HEK293 (cell line): Measurements from ENCODE around the gene ACSS2.
A peak's percentile ranks its signal among the peaks of the same experiment; 100 is the strongest.

Experiments
- FEZF1 ChIP-seq: fragments of 450-650 bp; formaldehyde crosslinking; IDR thresholded peaks from 2 replicates; pipeline ENCODE4 v1.5.1; 2016; ENCODE audit warnings: missing biosample characterization, missing genetic modification characterization
- HOXD13 ChIP-seq: sonication (generic); formaldehyde crosslinking; IDR thresholded peaks from 2 replicates; pipeline ENCODE4 v1.8.0; 2022; ENCODE audit warnings: missing genetic modification reagents, borderline replicate concordance
- OSR2 ChIP-seq: fragments of 450-650 bp; formaldehyde crosslinking; IDR thresholded peaks from 2 replicates; pipeline ENCODE4 v1.5.1; 2016; ENCODE audit warnings: missing biosample characterization, missing genetic modification characterization
- PRDM10 ChIP-seq: fragments of 450-650 bp; formaldehyde crosslinking; IDR thresholded peaks from 2 replicates; pipeline ENCODE4 v1.5.1; 2016; ENCODE audit warnings: missing biosample characterization, missing genetic modification characterization
- PRDM2 ChIP-seq: fragments of 450-650 bp; formaldehyde crosslinking; IDR thresholded peaks from 2 replicates; pipeline ENCODE4 v1.5.1; 2016; ENCODE audit warnings: missing biosample characterization, missing genetic modification characterization, borderline replicate concordance
- REST ChIP-seq: fragments of 450-650 bp; formaldehyde crosslinking; IDR thresholded peaks from 2 replicates; pipeline ENCODE4 v1.5.1; 2016; ENCODE audit warnings: missing biosample characterization, missing genetic modification characterization
- TCF7L2 ChIP-seq: IDR thresholded peaks from 2 replicates; pipeline ENCODE4 v1.6.1; 2011; ENCODE audit warnings: low read depth, mild to moderate bottlenecking, inconsistent platforms, low read length, moderate library complexity, borderline replicate concordance
- YY2 ChIP-seq: fragments of 450-650 bp; formaldehyde crosslinking; IDR thresholded peaks from 2 replicates; pipeline ENCODE4 v1.5.1; 2016; ENCODE audit warnings: missing biosample characterization, missing genetic modification characterization
- ZBTB48 ChIP-seq: fragments of 450-650 bp; formaldehyde crosslinking; IDR thresholded peaks from 2 replicates; pipeline ENCODE4 v1.5.1; 2016; ENCODE audit warnings: missing biosample characterization, missing genetic modification characterization
- ZBTB8A ChIP-seq: fragments of 450-650 bp; formaldehyde crosslinking; IDR thresholded peaks from 2 replicates; pipeline ENCODE4 v1.5.1; 2016; ENCODE audit warnings: missing biosample characterization, missing genetic modification characterization
- ZNF133 ChIP-seq: fragments of 450-650 bp; formaldehyde crosslinking; IDR thresholded peaks from 2 replicates; pipeline ENCODE4 v1.5.1; 2016; ENCODE audit warnings: missing biosample characterization, missing genetic modification characterization
- ZNF146 ChIP-seq: fragments of 450-650 bp; formaldehyde crosslinking; IDR thresholded peaks from 2 replicates; pipeline ENCODE4 v1.5.1; 2016; ENCODE audit warnings: missing biosample characterization, missing genetic modification characterization
- ZNF26 ChIP-seq: fragments of 450-650 bp; formaldehyde crosslinking; IDR thresholded peaks from 2 replicates; pipeline ENCODE4 v1.5.1; 2016; ENCODE audit warnings: missing biosample characterization, missing genetic modification characterization
- ZNF366 ChIP-seq: fragments of 450-650 bp; formaldehyde crosslinking; conservative IDR thresholded peaks from 2 replicates; pipeline ENCODE4 v1.5.1; 2016; ENCODE audit warnings: missing biosample characterization, missing genetic modification characterization
- ZNF501 ChIP-seq: fragments of 450-650 bp; formaldehyde crosslinking; IDR thresholded peaks from 2 replicates; pipeline ENCODE4 v1.5.1; 2016; ENCODE audit warnings: missing biosample characterization, missing genetic modification characterization
- ZNF629 ChIP-seq: fragments of 450-650 bp; formaldehyde crosslinking; IDR thresholded peaks from 2 replicates; pipeline ENCODE4 v1.5.1; 2017; ENCODE audit warnings: missing biosample characterization, missing genetic modification characterization
- ZNF639 ChIP-seq: fragments of 450-650 bp; formaldehyde crosslinking; IDR thresholded peaks from 2 replicates; pipeline ENCODE4 v1.5.1; 2016; ENCODE audit warnings: missing biosample characterization, missing genetic modification characterization
- ZNF654 ChIP-seq: fragments of 450-650 bp; formaldehyde crosslinking; IDR thresholded peaks from 2 replicates; pipeline ENCODE4 v1.5.1; 2016; ENCODE audit warnings: low read depth, missing biosample characterization, missing genetic modification characterization
- ZNF704 ChIP-seq: fragments of 450-650 bp; formaldehyde crosslinking; IDR thresholded peaks from 2 replicates; pipeline ENCODE4 v1.5.1; 2016; ENCODE audit warnings: missing biosample characterization, missing genetic modification characterization
- ZSCAN16 ChIP-seq: fragments of 450-650 bp; formaldehyde crosslinking; IDR thresholded peaks from 2 replicates; pipeline ENCODE4 v1.5.1; 2016; ENCODE audit warnings: missing biosample characterization, missing genetic modification characterization

The ACSS2 gene

GRCh38 chr20:34875642-34876405, 588 bp upstream of the ACSS2 start (continued):
- peak; percentile 99 for TF ChIP-seq PRDM10 (tag by site-specific recombination)
- 0 out of 2 replicates have a peak, but pooled peaks have one; percentile 52 for TF ChIP-seq ZBTB48 (tag by site-specific recombination)
- TF ChIP-seq ZNF26 (tag by site-specific recombination): no peak
- no peak for TF ChIP-seq OSR2
- no peak for TF ChIP-seq ZNF133 (tag by site-specific recombination)
- no peak for TF ChIP-seq ZBTB8A (tag by site-specific recombination)
- no peak for TF ChIP-seq HOXD13 (CRISPR knock-in tag)
- TF ChIP-seq ZNF654 (tag by site-specific recombination): no peak
- TF ChIP-seq ZNF639 (tag by site-specific recombination): no peak
- TF ChIP-seq ZNF704 (tag by site-specific recombination): no peak
- TF ChIP-seq YY2 (tag by site-specific recombination): no peak
- TF ChIP-seq REST (tag by site-specific recombination): no peak
- TF ChIP-seq PRDM2: no peak
- TF ChIP-seq TCF7L2: no peak
- no peak for TF ChIP-seq ZNF501 (tag by site-specific recombination)
- TF ChIP-seq ZNF629 (tag by site-specific recombination): peak; percentile 25; the same call in 1 of the 2 replicates
- no peak for TF ChIP-seq ZSCAN16
- TF ChIP-seq ZNF366 (tag by site-specific recombination): peak; percentile 83
- TF ChIP-seq ZNF146 (tag by site-specific recombination): no peak
- no peak for TF ChIP-seq FEZF1 (tag by site-specific recombination)
